Measurements from ENCODE around the gene KRTAP4-4.

KRTAP4-4 gene

GRCh38 chr17:41133880-41134735 is 26.4 kb downstream of the KRTAP4-4 start:
- no peak overlapping the region for H3K9ac ChIP-seq (ENCODE audit: low read length)
- H2AFZ ChIP-seq (ENCODE audit: low read length), result no peak overlapping the region
- H3F3A ChIP-seq (ENCODE audit: insufficient read depth, low read length), result no peaks in the 10 kb centered on the region
- TF ChIP-seq EZH2 (IDR thresholded peaks at IDR 0.05; ENCODE audit: borderline replicate concordance, low read length) (no peak), CTCF (IDR thresholded peaks at IDR 0.05; ENCODE audit: low read length) (no peak)
- H3K9me2 ChIP-seq (ENCODE audit: low read depth, low read length), result no peaks in the 10 kb centered on the region
- no peaks in the 10 kb centered on the region for H3K36me3 ChIP-seq (ENCODE audit: insufficient read depth, low read length)
- no peaks in the 10 kb centered on the region for H3K27me3 ChIP-seq (ENCODE audit: insufficient read depth, low read length)
- no peaks in the 10 kb centered on the region for H3K79me2 ChIP-seq (ENCODE audit: insufficient read depth, low read length)
- no peak overlapping the region for H3K4me3 ChIP-seq (ENCODE audit: low read depth, low read length, poor library complexity, severe bottlenecking)
- no peak overlapping the region for H3K4me2 ChIP-seq (ENCODE audit: low read length)
- no peaks in the 10 kb centered on the region for H3K4me1 ChIP-seq (ENCODE audit: insufficient read depth, low read length, severe bottlenecking)
- no peaks in the 10 kb centered on the region for H3K9me3 ChIP-seq (ENCODE audit: low read length)
- no peak overlapping the region for H3K27ac ChIP-seq (ENCODE audit: low read depth, low read length, poor library complexity, severe bottlenecking)
- H4K20me1 ChIP-seq (ENCODE audit: insufficient read depth, low read length), result no peaks in the 10 kb centered on the region

- no peak overlapping the region for H3K4me3 ChIP-seq (ENCODE audit: low read depth, low read length, poor library complexity, severe bottlenecking)
- no peaks in the 10 kb centered on the region for H3K36me3 ChIP-seq (ENCODE audit: insufficient read depth, low read length)
- H3K27ac ChIP-seq (ENCODE audit: low read depth, low read length, poor library complexity, severe bottlenecking), result no peak overlapping the region
- H3K27me3 ChIP-seq (ENCODE audit: insufficient read depth, low read length), result no peaks in the 10 kb centered on the region
- H3K9me2 ChIP-seq (ENCODE audit: low read depth, low read length), result no peaks in the 10 kb centered on the region
- H3K9me3 ChIP-seq (ENCODE audit: low read length), result no peaks in the 10 kb centered on the region
- no peaks in the 10 kb centered on the region for H3F3A ChIP-seq (ENCODE audit: insufficient read depth, low read length)
- H2AFZ ChIP-seq (ENCODE audit: low read length), result no peak overlapping the region
- TF ChIP-seq CTCF (IDR thresholded peaks at IDR 0.05; ENCODE audit: low read length) (no peak), EZH2 (IDR thresholded peaks at IDR 0.05; ENCODE audit: borderline replicate concordance, low read length) (no peak)
- no peak overlapping the region for H3K4me2 ChIP-seq (ENCODE audit: low read length)
- no peak overlapping the region for H3K9ac ChIP-seq (ENCODE audit: low read length)
- no peaks in the 10 kb centered on the region for H3K4me1 ChIP-seq (ENCODE audit: insufficient read depth, low read length, severe bottlenecking)
- H4K20me1 ChIP-seq (ENCODE audit: insufficient read depth, low read length), result no peaks in the 10 kb centered on the region
- H3K79me2 ChIP-seq (ENCODE audit: insufficient read depth, low read length), result no peaks in the 10 kb centered on the region
Measured at GRCh38 chr17:41131979-41132378, 28.6 kb downstream of the KRTAP4-4 start.

- Histone ChIP-seq H3K4me2 (ENCODE audit: low read length) (no peak overlapping the region), H3K9me2 (ENCODE audit: low read depth, low read length) (no peaks in the 10 kb centered on the region), H4K20me1 (ENCODE audit: insufficient read depth, low read length) (no peaks in the 10 kb centered on the region), H3K27ac (ENCODE audit: low read depth, low read length, poor library complexity, severe bottlenecking) (no peak overlapping the region), H3K4me1 (ENCODE audit: insufficient read depth, low read length, severe bottlenecking) (no peaks in the 10 kb centered on the region), H3K4me3 (ENCODE audit: low read depth, low read length, poor library complexity, severe bottlenecking) (no peak overlapping the region), H3K27me3 (ENCODE audit: insufficient read depth, low read length) (no peaks in the 10 kb centered on the region), H3K9me3 (ENCODE audit: low read length) (no peaks in the 10 kb centered on the region), H3F3A (ENCODE audit: insufficient read depth, low read length) (no peaks in the 10 kb centered on the region), H3K36me3 (ENCODE audit: insufficient read depth, low read length) (no peaks in the 10 kb centered on the region), H3K79me2 (ENCODE audit: insufficient read depth, low read length) (no peaks in the 10 kb centered on the region), H2AFZ (ENCODE audit: low read length) (no peak overlapping the region), H3K9ac (ENCODE audit: low read length) (no peak overlapping the region)
- TF ChIP-seq CTCF (IDR thresholded peaks at IDR 0.05; ENCODE audit: low read length) (no peak), EZH2 (IDR thresholded peaks at IDR 0.05; ENCODE audit: borderline replicate concordance, low read length) (no peak)
Measured at GRCh38 chr17:41127371-41127770, 33.2 kb downstream of the KRTAP4-4 start.

Measured in OCI-LY1 (cell line).